NCI-H345 (cell line): Measurements from ENCODE around the gene AGPAT1.

Experiments
- DNase-seq: peaks from one replicate; lab custom pipeline; 2025; lab: John Stamatoyannopoulos, UW

Gene AGPAT1

DNA sequence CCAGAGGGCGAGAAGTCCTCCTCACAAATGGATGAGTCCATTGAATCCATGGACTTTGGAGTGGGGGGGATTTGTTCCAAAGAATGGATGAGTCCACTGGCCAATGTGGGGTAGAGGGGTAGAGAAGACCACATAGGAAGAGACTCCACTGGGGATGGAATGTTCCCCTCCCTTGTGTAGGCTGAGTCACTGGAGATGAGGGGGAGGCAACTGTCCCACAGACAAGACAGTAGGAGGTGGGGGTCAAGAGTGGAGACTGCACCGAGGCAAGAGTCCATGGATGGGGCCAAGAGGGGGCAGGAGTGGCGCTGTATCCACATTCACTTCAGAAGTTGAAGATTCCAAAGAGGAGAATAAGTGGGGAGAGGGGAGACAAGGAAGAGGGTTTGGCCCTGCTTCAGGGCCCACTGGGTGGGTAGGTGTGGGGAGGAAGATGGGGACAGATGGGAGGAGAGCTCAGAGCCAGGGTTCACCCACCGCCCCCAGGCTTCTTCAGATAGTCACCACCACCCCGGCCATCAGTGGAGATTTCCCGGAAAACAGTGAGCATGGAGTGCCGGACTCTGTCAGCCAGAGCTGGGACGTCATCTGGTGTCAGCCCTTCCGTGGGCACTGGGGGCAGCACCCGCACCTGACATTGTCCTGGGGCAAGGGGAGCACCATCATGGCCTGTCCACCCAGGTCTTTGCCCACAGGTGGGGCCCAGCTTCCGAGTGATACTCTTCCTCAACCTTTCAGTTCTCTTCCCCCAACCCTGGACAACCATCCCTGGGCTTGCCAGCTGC, 6.9 kb downstream of the AGPAT1 start:
- DNase-seq = no peak

DNA sequence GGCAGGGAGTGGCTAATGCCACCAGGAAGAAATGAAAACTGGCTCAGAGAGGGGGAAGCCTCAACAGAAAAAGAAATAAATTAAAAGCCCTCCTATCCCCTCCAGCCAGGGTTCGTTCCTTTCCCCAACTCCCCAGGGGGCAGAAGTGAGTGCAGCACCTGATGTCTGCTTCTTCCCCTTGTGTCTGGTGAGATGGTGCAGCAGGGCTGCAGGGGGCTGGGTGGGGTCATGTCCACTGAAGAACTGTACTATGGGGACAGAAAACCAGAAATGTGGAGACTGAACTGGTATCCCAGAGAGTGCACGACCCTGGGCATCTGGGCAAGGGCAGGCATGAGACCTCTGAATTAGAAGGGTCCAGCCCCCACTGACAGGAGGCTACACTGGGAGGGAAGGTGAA, 7.5 kb downstream of the AGPAT1 start:
- DNase-seq = no peak

- no peak for DNase-seq
Measured at GRCh38 chr6:32167761-32168262, 8.1 kb downstream of the AGPAT1 start.

DNA sequence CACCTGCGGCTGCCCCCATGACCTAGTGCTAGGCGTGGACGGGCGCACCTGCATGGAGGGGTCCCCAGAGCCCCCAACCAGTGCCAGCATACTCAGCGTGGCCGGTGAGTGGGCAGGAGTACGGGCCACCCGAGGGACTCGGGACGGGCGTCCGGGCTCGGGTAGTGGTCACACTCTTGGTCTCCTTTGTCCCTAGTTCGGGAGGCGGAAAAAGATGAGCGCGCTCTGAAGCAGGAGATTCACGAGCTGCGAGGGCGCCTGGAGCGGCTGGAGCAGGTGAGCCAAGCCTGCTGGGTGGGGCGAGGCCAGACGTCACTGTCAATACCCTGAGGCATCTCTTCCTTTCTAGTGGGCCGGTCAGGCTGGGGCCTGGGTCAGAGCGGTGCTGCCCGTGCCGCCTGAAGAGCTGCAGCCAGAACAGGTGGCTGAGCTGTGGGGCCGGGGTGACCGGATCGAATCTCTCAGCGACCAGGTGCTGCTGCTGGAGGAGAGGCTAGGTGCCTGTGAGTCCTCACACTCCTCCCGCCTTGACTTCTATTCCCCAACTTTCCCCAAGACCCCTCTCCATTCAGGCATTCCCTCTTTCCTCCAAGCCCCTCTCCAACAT, 8.6 kb downstream of the AGPAT1 start:
- no peak for DNase-seq

GRCh38 chr6:32166411-32167061, 9.3 kb downstream of the AGPAT1 start:
- no peak for DNase-seq

- no peak for DNase-seq
Measured at GRCh38 chr6:32164295-32164694, 11.6 kb downstream of the AGPAT1 start, which contains the start of gene EGFL8. Gene EGFL8, plus strand, starts transcription at chr6:32164595. Its CDS starts 1,571 bp downstream, at chr6:32166166.

- DNase-seq = no peak
Measured at GRCh38 chr6:32163559-32164258, 12.2 kb downstream of the AGPAT1 start.

GRCh38 chr6:32158052-32158451, 17.8 kb downstream of the AGPAT1 start:
- DNase-seq = no peak

DNA sequence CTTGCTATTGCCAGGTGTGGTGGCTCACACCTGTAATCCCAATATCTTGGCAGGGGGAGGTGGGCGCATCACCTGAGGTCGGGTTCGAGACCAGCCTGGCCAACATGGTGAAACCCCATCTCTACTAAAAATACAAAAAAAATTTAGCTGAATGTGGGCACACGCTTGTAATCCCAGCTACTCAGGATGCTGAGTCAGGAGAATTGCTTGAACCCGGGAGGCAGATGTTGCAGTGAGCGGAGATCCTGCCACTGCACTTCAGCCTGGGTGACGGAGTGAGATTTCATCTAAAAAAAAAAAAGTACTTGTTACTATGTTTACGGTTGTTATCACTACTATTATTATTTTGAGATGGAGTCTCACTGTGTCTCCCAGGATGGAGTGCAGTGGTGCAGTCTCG, 19.0 kb downstream of the AGPAT1 start:
- no peak for DNase-seq

DNA sequence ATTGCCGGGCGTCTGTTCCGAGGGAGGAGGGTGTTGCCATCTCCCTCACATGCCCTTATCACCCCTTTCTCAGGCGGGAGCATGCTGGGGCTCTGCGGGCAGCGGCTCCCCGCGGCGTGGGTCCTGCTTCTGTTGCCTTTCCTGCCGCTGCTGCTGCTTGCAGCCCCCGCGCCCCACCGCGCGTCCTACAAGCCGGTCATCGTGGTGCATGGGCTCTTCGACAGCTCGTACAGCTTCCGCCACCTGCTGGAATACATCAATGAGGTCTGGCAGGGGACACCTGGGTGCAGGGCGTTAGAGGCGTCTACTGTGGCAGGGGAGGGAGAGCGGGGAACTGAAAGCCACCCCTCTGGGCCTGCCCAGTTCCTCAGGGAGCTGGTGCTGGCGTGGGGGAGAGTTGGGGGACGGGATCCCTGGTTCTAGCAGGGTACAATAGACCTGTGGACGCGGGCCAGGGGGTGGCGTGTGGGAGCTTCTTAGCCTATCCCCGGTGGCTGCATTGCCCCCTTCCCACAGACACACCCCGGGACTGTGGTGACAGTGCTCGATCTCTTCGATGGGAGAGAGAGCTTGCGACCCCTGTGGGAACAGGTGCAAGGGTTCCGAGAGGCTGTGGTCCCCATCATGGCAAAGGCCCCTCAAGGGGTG, 21.2 kb downstream of the AGPAT1 start:
- peak; percentile 77 for DNase-seq

DNA sequence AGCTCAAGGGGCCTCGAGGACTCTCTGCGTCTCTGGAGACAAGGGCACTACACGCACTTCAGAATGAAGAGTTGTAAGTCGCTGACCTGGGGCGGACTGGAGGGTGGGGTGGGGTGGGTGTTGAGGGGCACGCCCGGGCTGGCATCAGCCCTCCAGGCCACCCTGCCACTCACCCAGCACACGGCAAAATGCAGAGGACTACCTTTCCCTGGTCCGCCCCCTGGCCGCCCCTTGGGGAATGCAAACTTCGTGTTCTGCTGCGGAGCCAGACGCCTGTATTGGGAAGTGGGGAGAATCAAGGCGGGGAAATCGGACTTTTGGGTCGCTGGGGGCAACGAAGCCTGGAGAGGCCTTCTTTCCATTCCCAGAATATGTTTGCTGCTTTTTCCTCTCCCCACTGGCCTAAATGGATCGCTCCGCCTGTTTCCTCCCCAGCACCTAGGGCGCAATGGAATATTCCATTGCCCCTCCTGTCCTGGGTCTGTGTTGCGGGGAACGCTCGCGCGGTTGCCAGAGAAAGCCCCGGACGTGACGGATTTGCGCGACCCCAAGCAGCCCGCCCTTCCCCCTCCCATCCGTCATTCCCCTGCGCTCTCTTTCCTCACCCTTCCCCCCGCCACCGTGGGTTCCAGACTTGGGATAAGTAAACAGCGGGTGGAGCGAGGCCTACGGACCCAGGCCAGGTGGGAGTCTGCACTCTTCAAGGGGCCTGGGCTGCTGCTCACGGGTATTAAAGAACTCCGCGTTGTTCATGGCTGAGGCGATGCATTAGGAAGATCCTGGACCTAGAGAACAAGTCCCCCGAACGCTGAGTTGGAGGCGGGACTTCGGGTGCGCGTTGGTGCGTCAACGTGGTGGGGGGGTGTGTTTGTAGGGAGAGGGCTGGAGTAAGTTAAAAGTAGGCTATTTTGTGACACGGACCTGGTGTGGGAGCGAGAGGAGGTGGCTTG, 22.0 kb downstream of the AGPAT1 start, which contains the start of gene PPT2:
PPT2 (plus strand) TSS at position 578 of the 950 bp plus-strand sequence. CDS start 454 bp downstream, outside the sequence.
- DNase-seq = peak; percentile 77

DNA sequence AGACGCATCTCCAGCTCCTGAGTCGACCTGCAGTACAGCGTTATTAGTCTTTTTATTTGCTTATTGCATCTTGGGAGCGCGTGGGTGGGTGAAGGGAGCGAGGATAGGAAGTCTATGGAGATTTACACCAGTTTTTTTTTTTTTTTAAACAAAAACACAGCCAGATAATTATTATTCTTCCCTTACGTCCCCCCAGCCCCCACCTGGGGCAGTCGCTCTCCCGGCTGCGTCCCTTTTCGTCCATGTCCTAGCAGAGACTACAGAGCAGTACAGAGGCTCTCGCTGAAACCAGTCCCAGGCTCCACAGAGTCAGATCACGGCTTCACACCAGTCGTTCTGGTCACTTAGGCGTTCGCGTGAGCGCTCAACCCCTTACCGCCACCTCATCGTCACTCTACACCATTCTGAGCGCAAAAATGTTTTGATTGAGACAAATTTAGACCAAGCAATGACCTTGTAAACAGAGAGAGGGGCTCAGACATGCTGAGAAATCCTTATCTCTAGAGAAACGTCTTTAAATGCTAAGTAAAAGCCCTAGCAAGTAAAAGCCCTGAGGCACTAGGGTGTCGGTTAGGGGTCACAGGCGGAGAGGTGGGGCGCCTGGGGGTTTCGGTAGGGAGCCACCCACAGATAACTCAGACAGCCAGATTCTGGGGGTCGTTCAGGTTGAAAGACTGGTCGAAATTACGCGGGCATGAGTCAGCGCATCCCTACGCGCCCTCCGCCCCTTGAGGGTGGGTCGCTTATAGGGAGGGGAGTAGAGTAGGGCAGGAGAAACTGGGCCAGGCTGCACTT, 22.9 kb downstream of the AGPAT1 start:
- no peak for DNase-seq

GRCh38 chr6:32151863-32152768, 23.8 kb downstream of the AGPAT1 start, which contains the start of gene PRRT1:
Gene PRRT1, minus strand, starts transcription at chr6:32151939. Its CDS starts 112 bp downstream, at chr6:32151827.
- DNase-seq = no peak

DNA sequence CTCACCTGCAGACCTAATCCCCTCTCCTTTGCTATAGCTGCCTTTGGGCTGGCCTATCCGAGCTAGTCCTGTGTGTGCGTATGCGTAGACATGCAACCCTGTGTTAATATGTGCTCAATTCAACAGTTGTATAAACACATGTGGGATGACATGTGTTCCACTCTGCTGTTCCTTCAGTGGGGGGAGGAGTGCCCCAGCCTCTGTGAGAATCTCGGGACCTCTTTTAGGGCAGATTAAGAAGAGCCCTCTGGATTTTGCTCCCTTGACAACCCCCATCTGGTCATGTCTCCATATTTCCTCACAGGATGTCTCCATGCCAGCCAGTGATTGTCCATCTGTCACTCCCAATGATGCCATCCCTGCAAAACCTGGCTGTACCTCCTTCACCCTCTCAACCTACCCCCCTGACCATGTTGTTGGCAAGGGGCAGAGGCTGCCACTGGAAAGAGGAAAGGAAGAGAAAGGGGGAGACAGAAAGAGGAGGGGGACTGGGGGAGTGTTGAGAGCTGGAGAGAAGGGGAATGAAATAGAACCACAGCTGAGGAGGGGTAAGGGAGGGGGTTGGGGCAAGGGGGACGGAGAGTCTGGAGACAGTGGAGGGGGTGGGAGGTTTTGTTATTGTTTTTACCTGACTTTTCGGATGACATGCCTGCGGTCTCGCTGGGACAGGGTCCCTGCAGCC, 24.6 kb downstream of the AGPAT1 start:
- DNase-seq = no peak

- no peak for DNase-seq
Measured at GRCh38 chr6:32149932-32150870, 25.7 kb downstream of the AGPAT1 start.

DNA sequence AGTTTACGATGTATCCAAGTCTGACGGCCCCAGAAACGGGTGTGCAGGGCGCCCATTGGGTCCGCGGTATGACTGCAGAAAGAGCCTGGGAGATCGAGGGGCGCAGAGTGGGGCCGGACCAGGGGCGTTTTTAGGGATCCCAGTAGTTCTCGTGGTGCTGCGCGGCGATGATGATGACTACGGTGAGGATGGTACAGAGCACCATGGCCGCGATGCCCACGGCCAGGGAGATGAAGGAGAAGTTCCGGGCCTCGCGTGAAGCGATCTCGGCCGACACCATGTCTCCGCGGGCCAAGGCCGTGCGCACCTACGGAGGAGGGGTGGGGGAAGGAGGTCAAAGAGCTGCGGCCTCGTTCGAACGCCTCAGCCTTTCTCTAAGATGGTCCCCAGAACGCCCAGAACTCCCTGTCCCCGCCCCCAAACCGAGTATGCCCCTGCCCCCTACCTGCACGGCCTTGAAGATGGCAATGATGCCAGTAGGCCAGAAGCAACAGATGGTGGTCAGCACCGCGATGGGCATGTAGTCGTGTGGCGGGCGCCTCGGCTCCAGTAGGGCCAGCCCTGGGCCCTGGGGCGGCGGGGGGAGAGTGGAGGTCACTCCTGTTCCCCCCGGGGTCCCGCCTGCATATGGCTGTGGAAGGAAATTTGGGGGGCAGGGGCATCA, 26.7 kb downstream of the AGPAT1 start:
- DNase-seq = no peak
